ENCODE measurements around the gene HOXB2.
"Not testable (repeated sequence)": the region's sequence is repeated elsewhere in the genome, so short reads cannot be mapped to it uniquely, and the experiment has no call there.

The HOXB2 gene

GRCh38 chr17:48515925-48516900, 28.7 kb downstream of the HOXB2 start:
- no peak for DNase-seq (ENCODE audit: low read depth, low spot score)

- no peak for DNase-seq (ENCODE audit: low read depth, low spot score)
Measured at GRCh38 chr17:48514477-48514876, 30.4 kb downstream of the HOXB2 start.

GRCh38 chr17:48513666-48514455, 31.0 kb downstream of the HOXB2 start:
- no peak for DNase-seq (ENCODE audit: low read depth, low spot score)

- no peak for DNase-seq (ENCODE audit: low read depth, low spot score)
Measured at GRCh38 chr17:48513097-48513496, 31.8 kb downstream of the HOXB2 start.

GRCh38 chr17:48510761-48511604, 33.9 kb downstream of the HOXB2 start:
- no peak for DNase-seq (ENCODE audit: low read depth, low spot score)

- DNase-seq (ENCODE audit: low read depth, low spot score) = no peak
Measured at GRCh38 chr17:48510381-48510760, 34.5 kb downstream of the HOXB2 start.

- DNase-seq (ENCODE audit: low read depth, low spot score) = not testable (repeated sequence)
Measured at GRCh38 chr17:48509708-48510107, 35.2 kb downstream of the HOXB2 start.

GRCh38 chr17:48506246-48506645, 38.7 kb downstream of the HOXB2 start:
- no peak for DNase-seq (ENCODE audit: low read depth, low spot score)

- no peak for DNase-seq (ENCODE audit: low read depth, low spot score)
Measured at GRCh38 chr17:48505788-48506187, 39.1 kb downstream of the HOXB2 start.

- DNase-seq (ENCODE audit: low read depth, low spot score) = no peak
Measured at GRCh38 chr17:48504953-48505352, 40.0 kb downstream of the HOXB2 start.

- DNase-seq (ENCODE audit: low read depth, low spot score) = peak; percentile 91
Measured at GRCh38 chr17:48503747-48504146, 41.2 kb downstream of the HOXB2 start.

GRCh38 chr17:48502901-48503300, 42.0 kb downstream of the HOXB2 start:
- DNase-seq (ENCODE audit: low read depth, low spot score) = no peak

GRCh38 chr17:48502312-48502711, 42.6 kb downstream of the HOXB2 start:
- DNase-seq (ENCODE audit: low read depth, low spot score) = no peak

- DNase-seq (ENCODE audit: low read depth, low spot score) = peak; percentile 84
Measured at GRCh38 chr17:48500435-48501426, 44.2 kb downstream of the HOXB2 start.

- no peak for DNase-seq (ENCODE audit: low read depth, low spot score)
Measured at GRCh38 chr17:48499735-48500434, 45.0 kb downstream of the HOXB2 start.

- DNase-seq (ENCODE audit: low read depth, low spot score) = no peak
Measured at GRCh38 chr17:48499248-48499647, 45.7 kb downstream of the HOXB2 start.

- peak; percentile 74 for DNase-seq (ENCODE audit: low read depth, low spot score)
Measured at GRCh38 chr17:48498164-48498850, 46.6 kb downstream of the HOXB2 start.

- no peak for DNase-seq (ENCODE audit: low read depth, low spot score)
Measured at GRCh38 chr17:48497103-48497502, 47.8 kb downstream of the HOXB2 start.

GRCh38 chr17:48494335-48494734, 50.6 kb downstream of the HOXB2 start:
- no peak for DNase-seq (ENCODE audit: low read depth, low spot score)

Measured in ELF-1 (cell line).